ENCODE data around the gene DOCK3. TPM values are rescaled to one million over a fixed set of nuclear protein-coding genes. Genes with fewer than 3 reads are reported as not detected.
A peak's percentile ranks its signal among the peaks of the same experiment; 100 is the strongest.

The DOCK3 gene
- total and polyA plus RNA-seq, 10 of the 15 experiments (the other 5 are each of a cell fraction or from before 2014, with no cell fraction given) = 0.02 to 0.52 (median 0.04) TPM; not detected in 5

GRCh38 chr3:51384726-51385473 is 710.2 kb downstream of the DOCK3 start, which contains the start of gene MANF (continued):
- TF ChIP-seq ATF7 (IDR thresholded peaks at IDR 0.05; ENCODE audit: low read depth) (no peak; the same call in 1 of the 2 replicates), KLF5 (IDR thresholded peaks at IDR 0.05; ENCODE audit: partially characterized antibody) (peak; percentile 77), RAD51 (IDR thresholded peaks at IDR 0.05) (no peak), RB1 (IDR thresholded peaks at IDR 0.05; ENCODE audit: borderline replicate concordance) (no peak), ZNF24 (IDR thresholded peaks at IDR 0.05) (no peak), SIN3A (IDR thresholded peaks at IDR 0.05; ENCODE audit: low read depth, low read length) (peak; percentile 62; the same call in 1 of the 2 replicates), POLR2AphosphoS5 (IDR thresholded peaks at IDR 0.05; ENCODE audit: low read length) (peak; percentile 82), RELB (IDR thresholded peaks at IDR 0.05; ENCODE audit: low read depth) (peak; percentile 77; the same call in 1 of the 2 replicates), PAX8 (IDR thresholded peaks at IDR 0.05) (no peak), ZNF687 (IDR thresholded peaks at IDR 0.05) (no peak), E2F4 (IDR thresholded peaks at IDR 0.05; ENCODE audit: low read depth, low read length) (peak; percentile 65), NFXL1 (IDR thresholded peaks at IDR 0.05; ENCODE audit: borderline replicate concordance) (peak; percentile 86), CREM (IDR thresholded peaks at IDR 0.05; ENCODE audit: low read depth) (peak; percentile 95), SREBF2 (IDR thresholded peaks at IDR 0.05; ENCODE audit: low read length) (no peak), MXI1 (IDR thresholded peaks at IDR 0.05; ENCODE audit: low read depth, low read length) (no peak; the same call in 1 of the 2 replicates), IKZF1 (conservative IDR thresholded peaks at IDR 0.05) (peak; percentile 79), EED (IDR thresholded peaks at IDR 0.05; ENCODE audit: low read depth) (no peak), CEBPB (IDR thresholded peaks at IDR 0.05; ENCODE audit: borderline replicate concordance in 1 of 2, low read depth in 2 of 2, low read length in 2 of 2) (no peak), ZZZ3 (IDR thresholded peaks at IDR 0.05; ENCODE audit: control insufficient read depth, insufficient read length, low read depth) (no peak), BRCA1 (IDR thresholded peaks at IDR 0.05; ENCODE audit: low read depth, low read length) (no peak), JUND (IDR thresholded peaks at IDR 0.05; ENCODE audit: low read depth, low read length) (no peak), SREBF1 (IDR thresholded peaks at IDR 0.05; ENCODE audit: low read length) (no peak), TCF7 (IDR thresholded peaks at IDR 0.05; ENCODE audit: borderline replicate concordance) (no peak), SMAD5 (IDR thresholded peaks at IDR 0.05; ENCODE audit: low read depth) (peak; percentile 47; the same call in 1 of the 2 replicates), YBX1 (IDR thresholded peaks at IDR 0.05) (no peak), ATF3 (IDR thresholded peaks at IDR 0.05; ENCODE audit: borderline replicate concordance, extremely low read depth, low read depth, low read length) (no peak)
